A549 (cell line): ENCODE data around the gene RNF44. TPM values are rescaled to one million over a fixed set of nuclear protein-coding genes. Genes with fewer than 3 reads are reported as not detected.

Source experiments
- ATAC-seq, 2 experiments: fragments of 200-7000 bp in 1 of 2; fragments of >200 bp in 1 of 2; cut with Nextera tagmentation in 1 of 2; cut with Tn5 transposase in 1 of 2; 3 replicates each; pipeline versions ENCODE4 v1.8.0 to v1.9.1; 2018 to 2020; ENCODE audit warnings: mild to moderate bottlenecking in 1 of 2, moderate library complexity in 1 of 2
- CTCF ChIA-PET: fragments of 300-600 bp; sonication (Branson Sonifier 250); formaldehyde crosslinking; extraction: SDS; loops from one replicate; lab custom pipeline; 2021; ENCODE audit warnings: antibody characterized with exemption, inconsistent platforms; lab: Yijun Ruan, JAX
- POLR2A ChIA-PET: fragments of 350-600 bp; formaldehyde crosslinking; extraction: SDS; loops from one replicate; lab custom pipeline; 2021; ENCODE audit warnings: antibody characterized with exemption, inconsistent platforms; lab: Yijun Ruan, JAX
- DNase-seq, 2 experiments: peaks; one replicate each; pipeline versions ENCODE4 v3.0.0 to v3.0.0-alpha.2; 2011 to 2016; ENCODE audit warnings: low read depth in 1 of 2, low spot score in 1 of 2
- FAIRE-seq: peaks from 2 replicates; lab custom pipeline; 2011; peaks lifted over from hg19 to GRCh38; lab: Jason Lieb, UNC
- H3K27ac ChIP-seq, 2 experiments: fragments of >200 bp; sonication (Bioruptor Twin); formaldehyde crosslinking; 3 replicates each; pipeline ENCODE4 v1.5.1; 2016 to 2017
- H3K4me1 ChIP-seq: fragments of >200 bp; sonication (Bioruptor Twin); formaldehyde crosslinking; 3 replicates; pipeline ENCODE4 v1.6.1; 2016
- H3K4me2 ChIP-seq: fragments of >200 bp; sonication (Bioruptor Twin); formaldehyde crosslinking; 3 replicates; pipeline ENCODE4 v1.6.1; 2016
- H3K4me3 ChIP-seq: fragments of >200 bp; sonication (Bioruptor Twin); formaldehyde crosslinking; 3 replicates; pipeline ENCODE4 v1.5.1; 2016
- H3K9me3 ChIP-seq: fragments of >200 bp; sonication (Bioruptor Twin); formaldehyde crosslinking; 3 replicates; pipeline ENCODE4 v1.6.1; 2016
- CBX2 ChIP-seq: fragments of 200-600 bp; sonication (generic); IDR thresholded peaks from 2 replicates; pipeline ENCODE4 v1.6.1; 2016; ENCODE audit warnings: low read depth, mild to moderate bottlenecking, borderline replicate concordance
- CBX8 ChIP-seq: fragments of 200-600 bp; sonication (generic); IDR thresholded peaks from 2 replicates; pipeline ENCODE4 v1.6.1; 2016
- CEBPB ChIP-seq, 2 experiments: fragments of >200 bp in 1 of 2; sonication (Bioruptor Twin) in 1 of 2; formaldehyde crosslinking in 1 of 2; IDR thresholded peaks; 2 replicates each; pipeline ENCODE4 v1.6.1; 2012 to 2016
- CHD4 ChIP-seq: fragments of 200-600 bp; sonication (generic); IDR thresholded peaks from 2 replicates; pipeline ENCODE4 v1.6.1; 2016; ENCODE audit warnings: antibody characterized with exemption, mild to moderate bottlenecking, borderline replicate concordance
- EP300 ChIP-seq, 2 experiments: fragments of >200 bp; sonication (Bioruptor Twin); formaldehyde crosslinking; IDR thresholded peaks; 2 replicates in 1 of 2; 3 replicates in 1 of 2; pipeline ENCODE4 v1.6.1; 2016 to 2017
- FOSB ChIP-seq: fragments of 250-450 bp; sonication (Bioruptor Pico); IDR thresholded peaks from 2 replicates; pipeline ENCODE4 v1.5.0; 2020; ENCODE audit warnings: mild to moderate bottlenecking, moderate library complexity
- FOSL2 ChIP-seq, 2 experiments: fragments of 450-650 bp in 1 of 2; fragments of >200 bp in 1 of 2; sonication (Bioruptor Twin) in 1 of 2; formaldehyde crosslinking; IDR thresholded peaks; 2 replicates each; pipeline versions ENCODE4 v1.5.0 to v1.6.1; 2016 to 2020; ENCODE audit warnings: mild to moderate bottlenecking in 1 of 2, moderate library complexity in 1 of 2
- FOXS1 ChIP-seq: fragments of 250-450 bp; sonication (Bioruptor Pico); IDR thresholded peaks from 2 replicates; pipeline ENCODE4 v1.5.0; 2020; ENCODE audit warnings: mild to moderate bottlenecking, moderate library complexity
- GATA3 ChIP-seq: IDR thresholded peaks from 2 replicates; pipeline ENCODE4 v1.6.1; 2012; ENCODE audit warnings: borderline replicate concordance
- HDAC2 ChIP-seq: fragments of 200-600 bp; sonication (generic); IDR thresholded peaks from 2 replicates; pipeline ENCODE4 v1.6.1; 2016
- HEYL ChIP-seq: fragments of 250-450 bp; sonication (Bioruptor Pico); IDR thresholded peaks from 2 replicates; pipeline ENCODE4 v1.8.0; 2021; ENCODE audit warnings: mild to moderate bottlenecking, moderate library complexity
- HOXB5 ChIP-seq: fragments of 250-450 bp; sonication (Bioruptor Pico); IDR thresholded peaks from 2 replicates; pipeline ENCODE4 v1.5.0; 2020; ENCODE audit warnings: mild to moderate bottlenecking, moderate library complexity
- JUN ChIP-seq, 2 experiments: fragments of >200 bp; sonication (Bioruptor Twin); formaldehyde crosslinking; IDR thresholded peaks; 2 replicates in 1 of 2; 3 replicates in 1 of 2; pipeline ENCODE4 v1.6.1; 2016 to 2017
- JUNB ChIP-seq: fragments of >200 bp; sonication (Bioruptor Twin); formaldehyde crosslinking; IDR thresholded peaks from 2 replicates; pipeline ENCODE4 v1.6.1; 2016
- RCOR1 ChIP-seq: fragments of 150-350 bp; IDR thresholded peaks from 2 replicates; pipeline ENCODE4 v1.6.1; 2014; ENCODE audit warnings: antibody characterized with exemption, low read length, low read depth
- RFX5 ChIP-seq: fragments of 450-650 bp; IDR thresholded peaks from 2 replicates; pipeline ENCODE4 v1.7.1; 2014; ENCODE audit warnings: antibody characterized with exemption, mild to moderate bottlenecking, moderate library complexity
- RNF2 ChIP-seq: fragments of 200-600 bp; sonication (generic); IDR thresholded peaks from 2 replicates; pipeline ENCODE4 v1.6.1; 2016; ENCODE audit warnings: low read depth, mild to moderate bottlenecking, antibody characterized with exemption, moderate library complexity, borderline replicate concordance
- TP53 ChIP-seq: fragments of 250-450 bp; sonication (Bioruptor Pico); IDR thresholded peaks from 2 replicates; pipeline ENCODE4 v1.5.0; 2021; ENCODE audit warnings: mild to moderate bottlenecking, moderate library complexity
- WGBS: methylation state at CpG from one replicate; pipeline ENCODE4 v1.1.6; 2017; ENCODE audit errors: missing lambda C conversion rate; 5-methylcytosine and 5-hydroxymethylcytosine counted together
- polyA plus RNA-seq, 4 experiments: library from polyadenylated mRNA; depleted of rRNA in 3 of 4; stranded (reverse); fragments of >200 nt; fragmentation: RNase III in 1 of 4; extraction: RNeasy Plus Mini Kit Qiagen cat#74134 plus additional on column Dnase treatment in 1 of 4; gene quantifications; 2 replicates in 3 of 4; 3 replicates in 1 of 4; pipeline ENCODE4 v1.2.3, GENCODE V29; 2011 to 2017
- TF ChIP-seq, protein P1 (sequence below): IDR thresholded peaks from 2 replicates; pipeline ENCODE4 v1.6.1; 2012; ENCODE audit warnings: low read depth, borderline replicate concordance
- TF ChIP-seq, protein P2 (sequence below): fragments of 200-600 bp; sonication (generic); IDR thresholded peaks from 2 replicates; pipeline ENCODE4 v1.6.1; 2016; ENCODE audit warnings: antibody characterized with exemption, mild to moderate bottlenecking, moderate library complexity
- TF ChIP-seq, protein P3 (sequence below): fragments of 250-450 bp; sonication (Bioruptor Pico); IDR thresholded peaks from 2 replicates; pipeline ENCODE4 v1.5.0; 2020; ENCODE audit warnings: low read depth, mild to moderate bottlenecking, moderate library complexity
- TF ChIP-seq, protein P4 (sequence below): fragments of >200 bp; sonication (Bioruptor Twin); formaldehyde crosslinking; IDR thresholded peaks from 3 replicates; pipeline ENCODE4 v1.6.1; 2016

RNF44 gene
- polyA plus RNA-seq, 2 of the 4 experiments (the other 2 are of a cell fraction): 9.2 to 32.7 TPM

DNA sequence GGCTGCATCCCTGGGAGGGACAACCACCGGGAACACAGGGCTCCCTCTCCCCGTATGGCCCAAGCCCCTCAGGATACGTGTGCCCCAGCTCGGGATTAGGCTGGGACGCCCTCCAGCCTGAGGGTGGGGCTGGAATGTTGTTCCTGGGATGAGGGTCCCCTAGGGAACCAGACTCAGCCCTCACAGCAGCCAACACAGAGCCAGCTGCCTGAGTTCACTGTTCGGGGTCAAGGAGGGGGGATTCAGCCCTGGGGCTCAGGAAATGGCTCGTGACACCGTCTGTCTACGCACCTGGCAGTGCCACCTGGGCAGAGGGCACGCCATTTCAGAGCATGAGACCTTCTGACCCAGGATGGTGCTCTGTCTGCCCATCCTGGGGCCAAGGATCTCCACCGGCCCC is 8.9 kb downstream of the RNF44 start (continued):
- TF ChIP-seq, protein P1, sequence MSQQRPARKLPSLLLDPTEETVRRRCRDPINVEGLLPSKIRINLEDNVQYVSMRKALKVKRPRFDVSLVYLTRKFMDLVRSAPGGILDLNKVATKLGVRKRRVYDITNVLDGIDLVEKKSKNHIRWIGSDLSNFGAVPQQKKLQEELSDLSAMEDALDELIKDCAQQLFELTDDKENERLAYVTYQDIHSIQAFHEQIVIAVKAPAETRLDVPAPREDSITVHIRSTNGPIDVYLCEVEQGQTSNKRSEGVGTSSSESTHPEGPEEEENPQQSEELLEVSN: no peak
- no peak for TF ChIP-seq RCOR1
- TF ChIP-seq, all 56 proteins: peak for 0

DNA sequence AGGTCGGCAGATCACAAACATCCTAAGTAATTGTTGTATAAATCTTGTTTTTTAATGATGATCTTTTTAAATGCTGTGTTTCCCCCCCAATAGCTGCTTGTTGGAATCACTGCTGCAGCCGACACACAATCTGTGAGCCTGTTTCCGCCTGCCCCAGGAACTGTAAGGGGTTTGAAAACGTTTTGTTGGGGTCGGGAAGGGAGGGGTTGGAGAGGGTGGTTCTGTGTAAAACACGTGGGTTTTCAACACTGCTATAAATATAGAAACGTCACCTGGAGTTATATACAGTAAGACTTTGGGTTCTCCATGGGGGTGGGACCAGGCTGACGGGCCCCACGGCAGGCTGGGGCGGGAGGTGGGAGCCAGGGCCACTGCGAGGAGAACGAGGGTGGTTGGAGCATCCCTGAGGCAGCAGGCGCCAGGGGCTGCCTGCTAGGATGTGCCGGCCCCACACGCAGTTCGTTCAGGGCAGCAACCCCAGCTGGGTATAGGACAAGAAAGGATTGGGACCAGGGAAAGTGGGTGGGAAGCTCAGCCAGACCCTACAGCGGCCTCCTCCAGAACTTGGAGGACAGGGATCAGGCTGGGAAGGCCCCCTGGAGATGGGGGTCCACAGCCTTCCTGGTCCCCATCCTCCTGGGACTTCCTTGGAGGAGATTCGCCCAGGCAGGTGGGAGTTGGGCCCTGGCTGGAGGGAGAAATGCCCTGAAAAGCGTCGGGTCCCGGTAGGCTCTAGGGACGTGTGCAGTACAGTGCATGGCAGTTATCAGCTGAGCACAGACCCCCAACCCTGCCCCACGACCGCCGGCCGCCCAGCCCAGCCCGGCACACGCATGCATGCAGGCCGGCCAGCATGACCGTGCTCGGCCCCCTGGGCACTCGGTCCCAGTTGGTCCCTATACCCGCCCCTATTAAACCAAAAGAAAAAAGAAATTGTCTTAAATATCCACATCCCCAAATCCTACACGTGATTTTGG is 9.7 kb downstream of the RNF44 start:
- Histone ChIP-seq H3K4me3 (no peak overlapping the region), H3K9me3 (no peaks in the 10 kb centered on the region), H3K4me2 (no peak overlapping the region), H3K4me1 (peaks cover 11% of the 10 kb centered on the region; the same call in 2 of the 3 replicates), H3K27ac (no peak overlapping the region)
- ATAC-seq: no peak
- 91% methylated on average over 34 of the region's 34 CpGs for WGBS
- FAIRE-seq: no peak
- no peak for TF ChIP-seq JUN (IDR thresholded peaks at IDR 0.05)
- TF ChIP-seq FOSL2 (IDR thresholded peaks at IDR 0.05): no peak
- TF ChIP-seq FOSL2 (CRISPR knock-in tag; IDR thresholded peaks at IDR 0.05): no peak
- no peak for TF ChIP-seq GATA3
- no peak for DNase-seq
- ChIA-PET POLR2A (no interaction called here), CTCF (interaction anchor here (0.6 to 1.0 kb wide), 3 partner anchors 9 to 176 kb away, joined by 3 read pairs; no protein-coding TSS in a partner anchor)

DNA sequence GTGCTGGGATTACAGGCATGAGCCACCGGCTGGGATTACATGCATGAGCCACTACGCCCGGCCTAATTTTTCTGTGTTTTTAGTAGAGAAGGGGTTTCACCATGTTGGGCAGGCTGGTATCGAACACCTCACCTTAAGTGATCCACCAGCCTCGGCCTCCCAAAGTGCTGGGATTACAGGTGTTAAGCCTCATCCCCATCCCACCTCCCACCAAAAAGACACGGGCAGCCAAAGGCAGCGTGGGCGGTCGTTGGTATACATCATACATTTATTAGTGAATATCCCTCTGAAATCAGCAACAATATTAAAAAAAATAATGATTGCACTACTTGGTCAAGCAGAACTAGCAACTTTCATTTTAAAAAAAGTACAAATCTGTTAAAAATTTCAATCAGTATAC is 10.7 kb downstream of the RNF44 start:
- DNase-seq (no peak), ATAC-seq (no peak), FAIRE-seq (no peak)
- 93% methylated on average over 9 of the region's 9 CpGs for WGBS
- no peak overlapping the region for H3K4me3 ChIP-seq
- H3K27ac ChIP-seq: no peak overlapping the region
- TF ChIP-seq HOXB5: no peak
- TF ChIP-seq, protein P2, sequence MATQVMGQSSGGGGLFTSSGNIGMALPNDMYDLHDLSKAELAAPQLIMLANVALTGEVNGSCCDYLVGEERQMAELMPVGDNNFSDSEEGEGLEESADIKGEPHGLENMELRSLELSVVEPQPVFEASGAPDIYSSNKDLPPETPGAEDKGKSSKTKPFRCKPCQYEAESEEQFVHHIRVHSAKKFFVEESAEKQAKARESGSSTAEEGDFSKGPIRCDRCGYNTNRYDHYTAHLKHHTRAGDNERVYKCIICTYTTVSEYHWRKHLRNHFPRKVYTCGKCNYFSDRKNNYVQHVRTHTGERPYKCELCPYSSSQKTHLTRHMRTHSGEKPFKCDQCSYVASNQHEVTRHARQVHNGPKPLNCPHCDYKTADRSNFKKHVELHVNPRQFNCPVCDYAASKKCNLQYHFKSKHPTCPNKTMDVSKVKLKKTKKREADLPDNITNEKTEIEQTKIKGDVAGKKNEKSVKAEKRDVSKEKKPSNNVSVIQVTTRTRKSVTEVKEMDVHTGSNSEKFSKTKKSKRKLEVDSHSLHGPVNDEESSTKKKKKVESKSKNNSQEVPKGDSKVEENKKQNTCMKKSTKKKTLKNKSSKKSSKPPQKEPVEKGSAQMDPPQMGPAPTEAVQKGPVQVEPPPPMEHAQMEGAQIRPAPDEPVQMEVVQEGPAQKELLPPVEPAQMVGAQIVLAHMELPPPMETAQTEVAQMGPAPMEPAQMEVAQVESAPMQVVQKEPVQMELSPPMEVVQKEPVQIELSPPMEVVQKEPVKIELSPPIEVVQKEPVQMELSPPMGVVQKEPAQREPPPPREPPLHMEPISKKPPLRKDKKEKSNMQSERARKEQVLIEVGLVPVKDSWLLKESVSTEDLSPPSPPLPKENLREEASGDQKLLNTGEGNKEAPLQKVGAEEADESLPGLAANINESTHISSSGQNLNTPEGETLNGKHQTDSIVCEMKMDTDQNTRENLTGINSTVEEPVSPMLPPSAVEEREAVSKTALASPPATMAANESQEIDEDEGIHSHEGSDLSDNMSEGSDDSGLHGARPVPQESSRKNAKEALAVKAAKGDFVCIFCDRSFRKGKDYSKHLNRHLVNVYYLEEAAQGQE: no peak
- no peak for TF ChIP-seq FOXS1
- TF ChIP-seq CBX8: no peak
- no peak for TF ChIP-seq EP300 (IDR thresholded peaks at IDR 0.05)
- no peak for TF ChIP-seq JUNB
- TF ChIP-seq CHD4: no peak
- no peak for TF ChIP-seq TP53 (CRISPR knock-in tag)
- TF ChIP-seq, protein P3, sequence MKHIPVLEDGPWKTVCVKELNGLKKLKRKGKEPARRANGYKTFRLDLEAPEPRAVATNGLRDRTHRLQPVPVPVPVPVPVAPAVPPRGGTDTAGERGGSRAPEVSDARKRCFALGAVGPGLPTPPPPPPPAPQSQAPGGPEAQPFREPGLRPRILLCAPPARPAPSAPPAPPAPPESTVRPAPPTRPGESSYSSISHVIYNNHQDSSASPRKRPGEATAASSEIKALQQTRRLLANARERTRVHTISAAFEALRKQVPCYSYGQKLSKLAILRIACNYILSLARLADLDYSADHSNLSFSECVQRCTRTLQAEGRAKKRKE (CRISPR knock-in tag): no peak
- TF ChIP-seq HEYL (CRISPR knock-in tag): no peak
- TF ChIP-seq, protein P4, sequence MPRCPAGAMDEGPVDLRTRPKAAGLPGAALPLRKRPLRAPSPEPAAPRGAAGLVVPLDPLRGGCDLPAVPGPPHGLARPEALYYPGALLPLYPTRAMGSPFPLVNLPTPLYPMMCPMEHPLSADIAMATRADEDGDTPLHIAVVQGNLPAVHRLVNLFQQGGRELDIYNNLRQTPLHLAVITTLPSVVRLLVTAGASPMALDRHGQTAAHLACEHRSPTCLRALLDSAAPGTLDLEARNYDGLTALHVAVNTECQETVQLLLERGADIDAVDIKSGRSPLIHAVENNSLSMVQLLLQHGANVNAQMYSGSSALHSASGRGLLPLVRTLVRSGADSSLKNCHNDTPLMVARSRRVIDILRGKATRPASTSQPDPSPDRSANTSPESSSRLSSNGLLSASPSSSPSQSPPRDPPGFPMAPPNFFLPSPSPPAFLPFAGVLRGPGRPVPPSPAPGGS: no peak
- no peak for TF ChIP-seq HDAC2
- TF ChIP-seq CEBPB (IDR thresholded peaks at IDR 0.05): no peak
- TF ChIP-seq RFX5: no peak
- TF ChIP-seq RNF2: no peak
- TF ChIP-seq FOSB (CRISPR knock-in tag): no peak
- TF ChIP-seq CBX2: no peak
- ChIA-PET CTCF (interaction anchor here (1.0 kb wide), 1 partner anchor 12 kb away, joined by 3 read pairs; no protein-coding TSS in a partner anchor), POLR2A (no interaction called here)
- H3K4me1 ChIP-seq: peaks cover 7% of the 10 kb centered on the region; the same call in 2 of the 3 replicates
- no peaks in the 10 kb centered on the region for H3K9me3 ChIP-seq
- no peak overlapping the region for H3K4me2 ChIP-seq
